Astrocyte (in vitro differentiated cells and primary cell): ENCODE results near the gene CDKN1B. TPM values are rescaled to one million over a fixed set of nuclear protein-coding genes. Genes with fewer than 3 reads are reported as not detected.
"Not testable (repeated sequence)": the region's sequence is repeated elsewhere in the genome, so short reads cannot be mapped to it uniquely, and the experiment has no call there.

Experiments
- DNase-seq: peaks from one replicate; pipeline ENCODE4 v3.0.0-alpha.2; 2010; ENCODE audit warnings: low read depth
- FAIRE-seq: peaks from 2 replicates; lab custom pipeline; 2011; peaks lifted over from hg19 to GRCh38; lab: Jason Lieb, UNC
- H2AFZ ChIP-seq: 2 replicates; pipeline ENCODE4 v1.6.0; 2012; ENCODE audit warnings: low read depth, low read length, inconsistent platforms
- H3K27ac ChIP-seq: 2 replicates; pipeline ENCODE4 v1.5.1; 2011; ENCODE audit warnings: low read depth, low read length, inconsistent platforms
- H3K27me3 ChIP-seq: 2 replicates; pipeline ENCODE4 v1.6.0; 2011; ENCODE audit warnings: low read length, inconsistent platforms; ENCODE audit not compliant: insufficient read depth
- H3K36me3 ChIP-seq: 2 replicates; pipeline ENCODE4 v1.5.1; 2011; ENCODE audit warnings: low read length, inconsistent platforms; ENCODE audit not compliant: insufficient read depth
- H3K4me1 ChIP-seq: 2 replicates; pipeline ENCODE4 v1.5.1; 2011; ENCODE audit warnings: low read length, inconsistent platforms; ENCODE audit not compliant: insufficient read depth
- H3K4me2 ChIP-seq: 2 replicates; pipeline ENCODE4 v1.6.0; 2012; ENCODE audit warnings: low read length, inconsistent platforms
- H3K4me3 ChIP-seq: 2 replicates; pipeline ENCODE4 v1.5.1; 2011; ENCODE audit warnings: low read depth, mild to moderate bottlenecking, low read length, inconsistent platforms; ENCODE audit not compliant: insufficient read depth
- H3K79me2 ChIP-seq: 2 replicates; pipeline ENCODE4 v1.6.0; 2012; ENCODE audit warnings: mild to moderate bottlenecking, low read length, inconsistent platforms; ENCODE audit not compliant: insufficient read depth
- H3K9ac ChIP-seq: 2 replicates; pipeline ENCODE4 v1.6.0; 2012; ENCODE audit warnings: mild to moderate bottlenecking, low read length, inconsistent platforms
- H3K9me3 ChIP-seq: 2 replicates; pipeline ENCODE4 v1.5.1; 2012; ENCODE audit warnings: low read depth, mild to moderate bottlenecking, low read length, inconsistent platforms; ENCODE audit not compliant: insufficient read depth
- H4K20me1 ChIP-seq: 2 replicates; pipeline ENCODE4 v1.6.0; 2012; ENCODE audit warnings: low read length, inconsistent platforms; ENCODE audit not compliant: insufficient read depth
- H3K27ac Mint-ChIP-seq: one replicate; pipeline ENCODE4 v1.8.0; 2021; ENCODE audit warnings: mild to moderate bottlenecking, mixed read lengths; ENCODE audit not compliant: unreplicated experiment
- H3K27me3 Mint-ChIP-seq: one replicate; pipeline ENCODE4 v1.8.0; 2021; ENCODE audit warnings: low read depth, mixed read lengths; ENCODE audit not compliant: unreplicated experiment
- H3K36me3 Mint-ChIP-seq: one replicate; pipeline ENCODE4 v1.8.0; 2021; ENCODE audit warnings: low read depth, mixed read lengths; ENCODE audit not compliant: unreplicated experiment
- H3K4me1 Mint-ChIP-seq: one replicate; pipeline ENCODE4 v1.8.0; 2021; ENCODE audit warnings: low read depth, mixed read lengths; ENCODE audit not compliant: unreplicated experiment
- H3K4me3 Mint-ChIP-seq: one replicate; pipeline ENCODE4 v1.8.0; 2021; ENCODE audit warnings: mild to moderate bottlenecking, moderate library complexity, mixed read lengths; ENCODE audit not compliant: unreplicated experiment
- H3K9me3 Mint-ChIP-seq: one replicate; pipeline ENCODE4 v1.8.0; 2021; ENCODE audit warnings: mild to moderate bottlenecking, mixed read lengths; ENCODE audit not compliant: unreplicated experiment
- CTCF ChIP-seq: IDR thresholded peaks from 2 replicates; pipeline ENCODE4 v1.5.1; 2011; ENCODE audit warnings: low read depth, mild to moderate bottlenecking, inconsistent platforms, low read length, moderate library complexity; ENCODE audit not compliant: insufficient read depth
- EZH2 ChIP-seq: IDR thresholded peaks from 2 replicates; pipeline ENCODE4 v1.6.1; 2012; ENCODE audit warnings: mild to moderate bottlenecking, low read length, inconsistent platforms; ENCODE audit not compliant: insufficient read depth
- total RNA-seq: library from RNA; stranded (reverse); gene quantifications from 2 replicates; pipeline ENCODE4 v1.2.1, GENCODE V29; 2021

CDKN1B gene
- total RNA-seq, 1 donor from 2014 or later: 13.4 TPM

GRCh38 chr12:12735301-12735700 is 18.1 kb downstream of the CDKN1B start:
- FAIRE-seq (no peak), DNase-seq (peak; percentile 96)
- Histone ChIP-seq H3K9ac (peak overlapping the region; percentile 69), H3K4me3 (no peak overlapping the region), H3K4me2 (peak overlapping the region; percentile 70), H3K79me2 (peaks cover 28% of the 10 kb centered on the region), H3K36me3 (no peaks in the 10 kb centered on the region), H3K27ac (peak overlapping the region; percentile 62), H3K27me3 (no peaks in the 10 kb centered on the region), H2AFZ (no peak overlapping the region), H4K20me1 (no peaks in the 10 kb centered on the region), H3K4me1 (peaks cover 28% of the 10 kb centered on the region), H3K9me3 (peaks cover 3% of the 10 kb centered on the region)
- H3K4me1 Mint-ChIP-seq: peaks cover 10% of the 10 kb centered on the region
- TF ChIP-seq CTCF: no peak
- TF ChIP-seq EZH2: no peak
- H3K4me3 Mint-ChIP-seq: peak overlapping the region; percentile 23
- H3K27me3 Mint-ChIP-seq: no peaks in the 10 kb centered on the region
- H3K9me3 Mint-ChIP-seq: no peaks in the 10 kb centered on the region
- H3K36me3 Mint-ChIP-seq: no peaks in the 10 kb centered on the region
- H3K27ac Mint-ChIP-seq: peak overlapping the region; percentile 80

- Histone ChIP-seq H3K27ac (peak overlapping the region; percentile 72), H3K27me3 (no peaks in the 10 kb centered on the region), H3K4me1 (peaks cover 28% of the 10 kb centered on the region), H3K36me3 (no peaks in the 10 kb centered on the region), H3K4me3 (peak overlapping the region; percentile 14), H4K20me1 (no peaks in the 10 kb centered on the region), H3K9ac (peak overlapping the region; percentile 66), H3K4me2 (peak overlapping the region; percentile 79), H2AFZ (peak overlapping the region; percentile 30), H3K79me2 (peaks cover 25% of the 10 kb centered on the region), H3K9me3 (peaks cover 3% of the 10 kb centered on the region)
- TF ChIP-seq EZH2: no peak
- TF ChIP-seq CTCF: peak; percentile 67
- no peaks in the 10 kb centered on the region for H3K27me3 Mint-ChIP-seq
- FAIRE-seq (peak; percentile 58), DNase-seq (peak; percentile 86)
- H3K4me1 Mint-ChIP-seq: peaks cover 10% of the 10 kb centered on the region
- H3K4me3 Mint-ChIP-seq: no peak overlapping the region
- H3K27ac Mint-ChIP-seq: peak overlapping the region; percentile 77
- H3K9me3 Mint-ChIP-seq: no peaks in the 10 kb centered on the region
- no peaks in the 10 kb centered on the region for H3K36me3 Mint-ChIP-seq
Observed at GRCh38 chr12:12736759-12737676, 19.9 kb downstream of the CDKN1B start.

- H3K36me3 ChIP-seq, H2AFZ ChIP-seq, H3K4me3 ChIP-seq, H3K27me3 ChIP-seq, FAIRE-seq, H3K27ac Mint-ChIP-seq, H4K20me1 ChIP-seq, H3K9me3 Mint-ChIP-seq, H3K9me3 ChIP-seq, H3K4me3 Mint-ChIP-seq, H3K9ac ChIP-seq, H3K4me2 ChIP-seq, DNase-seq, H3K27me3 Mint-ChIP-seq, H3K36me3 Mint-ChIP-seq, H3K27ac ChIP-seq: not testable (repeated sequence)
- H3K79me2 ChIP-seq: peaks cover 25% of the 10 kb centered on the region
- H3K4me1 Mint-ChIP-seq: peaks cover 10% of the 10 kb centered on the region
- peaks cover 28% of the 10 kb centered on the region for H3K4me1 ChIP-seq
Observed at GRCh38 chr12:12738152-12738551, 21.0 kb downstream of the CDKN1B start.
